LNCaP clone FGC (cell line): ENCODE data around the gene LPXN.
A peak's percentile ranks its signal among the peaks of the same experiment; 100 is the strongest.
"Not testable (repeated sequence)": the region's sequence is repeated elsewhere in the genome, so short reads cannot be mapped to it uniquely, and the experiment has no call there.

Experiments used
- DNase-seq: peaks from one replicate; pipeline ENCODE4 v3.0.0-alpha.2; 2011; ENCODE audit warnings: low read depth
- H3K4me3 ChIP-seq: 2 replicates; pipeline ENCODE4 v1.5.1; 2011; ENCODE audit warnings: mild to moderate bottlenecking, low read depth, low read length, control low read depth
- TF ChIP-seq, protein P1 (sequence below): IDR thresholded peaks from 2 replicates; pipeline ENCODE4 v1.5.1; 2012; ENCODE audit warnings: mild to moderate bottlenecking; ENCODE audit not compliant: control insufficient read depth, insufficient read depth; ENCODE audit errors: extremely low read depth

Gene LPXN

DNA sequence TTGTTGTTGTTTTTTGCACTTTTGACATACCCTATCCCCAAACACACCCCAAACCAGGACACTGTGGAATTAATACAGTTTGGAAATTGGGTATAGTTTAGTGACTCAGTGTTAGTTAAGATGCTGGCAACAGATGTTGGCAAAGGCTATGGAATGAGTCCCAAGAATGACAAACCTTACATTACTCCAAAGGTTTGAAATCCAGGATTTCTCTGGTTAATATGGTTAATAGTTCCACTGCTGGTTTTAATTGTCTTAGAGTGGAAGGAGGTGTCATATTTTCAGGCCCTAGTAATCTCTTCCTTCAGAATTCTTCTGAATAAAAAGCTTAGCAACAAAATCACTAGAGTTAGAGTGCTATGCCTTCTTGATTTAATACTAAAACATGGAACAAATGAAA is 775 bp downstream of the LPXN start:
- TF ChIP-seq, protein P1, sequence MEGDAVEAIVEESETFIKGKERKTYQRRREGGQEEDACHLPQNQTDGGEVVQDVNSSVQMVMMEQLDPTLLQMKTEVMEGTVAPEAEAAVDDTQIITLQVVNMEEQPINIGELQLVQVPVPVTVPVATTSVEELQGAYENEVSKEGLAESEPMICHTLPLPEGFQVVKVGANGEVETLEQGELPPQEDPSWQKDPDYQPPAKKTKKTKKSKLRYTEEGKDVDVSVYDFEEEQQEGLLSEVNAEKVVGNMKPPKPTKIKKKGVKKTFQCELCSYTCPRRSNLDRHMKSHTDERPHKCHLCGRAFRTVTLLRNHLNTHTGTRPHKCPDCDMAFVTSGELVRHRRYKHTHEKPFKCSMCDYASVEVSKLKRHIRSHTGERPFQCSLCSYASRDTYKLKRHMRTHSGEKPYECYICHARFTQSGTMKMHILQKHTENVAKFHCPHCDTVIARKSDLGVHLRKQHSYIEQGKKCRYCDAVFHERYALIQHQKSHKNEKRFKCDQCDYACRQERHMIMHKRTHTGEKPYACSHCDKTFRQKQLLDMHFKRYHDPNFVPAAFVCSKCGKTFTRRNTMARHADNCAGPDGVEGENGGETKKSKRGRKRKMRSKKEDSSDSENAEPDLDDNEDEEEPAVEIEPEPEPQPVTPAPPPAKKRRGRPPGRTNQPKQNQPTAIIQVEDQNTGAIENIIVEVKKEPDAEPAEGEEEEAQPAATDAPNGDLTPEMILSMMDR, result no peak
- no peak overlapping the region for H3K4me3 ChIP-seq
- DNase-seq, result no peak

DNA sequence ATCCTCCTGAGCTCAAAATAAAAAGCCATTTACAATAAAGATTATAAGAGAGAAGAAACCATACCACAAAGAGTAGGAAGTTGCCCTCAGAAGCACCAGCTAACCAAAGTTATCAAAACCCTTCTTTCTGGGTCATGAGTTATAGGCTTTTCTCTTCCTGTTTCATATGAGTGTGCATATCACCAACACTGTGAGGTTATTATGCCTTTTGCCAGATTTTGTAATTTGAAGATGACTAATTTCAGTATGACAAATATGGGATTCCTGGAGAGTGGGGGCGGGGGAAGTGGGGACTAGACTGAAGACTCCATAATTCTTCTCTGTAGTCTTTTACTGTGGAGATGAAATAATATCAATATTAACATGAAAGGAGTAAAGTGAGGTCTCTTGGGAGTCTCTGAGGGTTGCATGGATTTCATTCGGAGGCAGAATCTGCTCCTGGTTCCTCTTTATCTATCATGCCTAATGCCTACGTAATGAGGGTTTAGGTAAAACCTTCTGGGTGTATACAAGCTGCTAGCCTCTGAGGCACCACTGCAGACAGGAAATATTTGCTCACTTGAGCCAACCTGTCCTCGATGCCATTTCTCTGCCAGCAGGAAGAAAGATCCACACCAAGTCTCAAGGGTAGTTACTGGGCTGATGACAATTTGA is 2.1 kb downstream of the LPXN start:
- TF ChIP-seq, protein P1, result no peak
- peak; percentile 79 for DNase-seq
- H3K4me3 ChIP-seq, result peak overlapping the region; percentile 31

DNA sequence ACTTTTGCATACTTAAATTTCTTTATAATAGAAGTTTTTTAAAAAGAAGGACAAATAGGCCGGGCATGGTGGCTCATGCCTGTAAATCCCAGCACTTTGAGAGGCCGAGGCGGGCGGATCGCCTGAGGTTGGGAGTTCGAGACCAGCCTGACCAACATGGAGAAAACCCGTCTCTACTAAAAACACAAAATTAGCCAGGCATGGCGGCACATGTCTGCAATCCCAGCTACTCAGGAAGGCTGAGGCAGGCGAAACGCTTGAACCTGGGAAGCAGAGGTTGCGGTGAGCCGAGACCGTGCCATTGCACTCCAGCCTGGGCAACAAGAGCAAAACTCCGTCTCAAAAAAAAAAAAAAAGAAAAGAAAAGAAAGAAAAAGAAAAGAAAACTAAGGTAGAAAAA is 2.8 kb downstream of the LPXN start:
- DNase-seq, H3K4me3 ChIP-seq: not testable (repeated sequence)

DNA sequence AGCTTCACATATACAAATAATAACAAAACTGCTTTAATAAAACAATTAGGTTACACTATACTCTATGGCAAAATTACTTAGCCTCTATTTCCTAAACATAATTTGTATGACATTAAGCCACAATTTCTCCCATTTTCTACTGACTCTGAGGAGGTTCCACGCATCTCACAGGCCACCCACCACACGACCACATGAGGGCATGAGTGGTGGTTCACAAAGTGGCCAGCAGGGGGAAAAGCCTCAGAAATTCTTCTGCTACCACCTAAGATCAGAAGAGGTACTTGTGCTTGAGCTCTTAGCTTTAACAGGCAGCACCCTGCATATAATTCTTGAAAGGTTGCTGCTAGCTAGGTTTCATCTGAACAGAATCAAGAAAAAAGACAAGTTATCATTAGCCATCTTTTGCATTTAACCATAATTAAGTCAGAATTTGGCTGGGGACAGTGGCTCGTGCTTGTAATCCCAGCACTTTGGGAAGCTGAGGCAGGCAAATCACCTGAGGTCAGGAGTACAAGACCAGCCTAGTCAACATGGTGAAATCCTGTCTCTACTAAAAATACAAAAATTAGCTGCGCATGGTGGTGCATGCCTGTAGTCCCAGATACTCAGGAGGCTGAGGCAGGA is 7.7 kb downstream of the LPXN start:
- H3K4me3 ChIP-seq, result no peak overlapping the region
- TF ChIP-seq, protein P1, result peak; percentile 58
- no peak for DNase-seq

DNA sequence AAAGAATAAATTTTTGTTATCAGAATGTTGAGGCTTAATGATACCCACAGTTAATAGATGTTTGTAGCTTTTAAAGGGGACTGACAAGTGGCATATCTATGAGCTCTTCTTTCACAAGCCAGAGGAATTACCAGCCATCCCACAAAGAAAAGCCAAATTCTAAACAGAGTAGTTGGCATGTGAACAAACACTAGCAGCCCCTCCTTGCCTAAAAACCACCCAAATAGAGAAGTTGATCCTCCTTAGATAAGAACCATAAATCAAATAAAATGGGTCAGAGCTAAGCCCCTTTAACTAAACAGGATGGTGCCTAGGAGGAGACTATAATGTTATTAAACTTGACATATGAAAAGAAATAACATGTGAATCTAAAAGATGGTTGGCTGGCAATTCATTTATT is 11.4 kb downstream of the LPXN start:
- H3K4me3 ChIP-seq, result no peak overlapping the region
- DNase-seq, result no peak
- TF ChIP-seq, protein P1, result no peak

DNA sequence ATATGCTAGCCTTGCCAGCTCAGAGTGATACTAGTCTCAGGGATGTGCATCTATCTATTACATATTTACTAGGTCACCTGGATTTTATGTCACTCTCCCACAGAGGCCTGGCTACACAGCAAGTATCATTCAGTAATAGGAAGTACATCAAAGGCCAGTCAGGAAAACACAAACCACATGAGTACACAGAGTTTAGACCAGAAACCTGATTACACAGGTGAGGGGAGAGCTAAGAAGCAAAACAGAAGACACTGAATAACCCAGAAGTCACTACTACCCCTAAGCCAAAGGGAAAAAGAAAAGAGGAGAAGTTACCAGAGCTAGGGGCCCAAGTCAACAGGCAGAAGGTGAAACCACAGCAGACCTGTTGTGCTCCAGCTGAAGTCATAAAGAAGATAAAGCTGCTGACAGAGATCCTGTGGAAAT is 13.3 kb downstream of the LPXN start:
- DNase-seq, result no peak
- no peak overlapping the region for H3K4me3 ChIP-seq

DNA sequence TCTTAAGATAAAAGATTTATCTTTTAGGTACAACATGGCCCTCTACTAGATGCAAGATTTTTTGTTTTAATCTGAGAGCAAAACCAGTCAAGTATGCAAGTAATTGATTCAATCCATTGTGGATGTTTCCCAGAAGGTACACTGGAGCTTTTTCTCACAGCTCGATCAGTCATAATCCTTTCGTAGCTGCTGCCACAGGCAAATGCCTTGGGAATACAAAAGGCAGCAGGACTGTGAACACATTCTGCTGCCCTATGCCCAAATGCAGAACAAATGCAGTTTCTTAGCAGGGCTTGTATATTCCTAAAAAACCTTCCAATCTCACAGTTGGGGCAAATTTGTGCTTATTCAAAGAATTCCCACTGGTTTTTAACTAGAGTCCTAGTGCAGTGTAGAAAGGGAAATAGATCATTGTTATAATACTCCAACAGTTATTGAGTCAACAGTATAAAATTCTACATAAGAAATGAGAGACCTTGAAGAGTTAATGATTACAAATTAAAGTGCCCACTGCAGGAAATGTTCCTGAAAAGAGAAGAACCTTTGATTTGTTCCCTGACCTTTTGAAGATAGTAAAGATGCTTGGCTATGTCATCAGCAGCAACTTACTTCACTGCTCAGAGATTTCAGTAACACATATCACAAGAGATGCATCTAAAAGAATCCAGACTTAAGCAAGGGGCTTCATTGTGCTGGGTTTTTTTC is 14.1 kb downstream of the LPXN start:
- TF ChIP-seq, protein P1, result no peak
- DNase-seq, result no peak
- no peak overlapping the region for H3K4me3 ChIP-seq

More for the DNA sequence above, 13.3 kb downstream of the LPXN start:
- TF ChIP-seq, protein P1, result no peak
